D341Med (cell line): ENCODE data around the gene CDH11.
A peak's percentile ranks its signal among the peaks of the same experiment; 100 is the strongest.

Source experiments
- DNase-seq: peaks from one replicate; pipeline ENCODE4 v3.0.0; 2012; ENCODE audit warnings: low spot score

The CDH11 gene, protein sequence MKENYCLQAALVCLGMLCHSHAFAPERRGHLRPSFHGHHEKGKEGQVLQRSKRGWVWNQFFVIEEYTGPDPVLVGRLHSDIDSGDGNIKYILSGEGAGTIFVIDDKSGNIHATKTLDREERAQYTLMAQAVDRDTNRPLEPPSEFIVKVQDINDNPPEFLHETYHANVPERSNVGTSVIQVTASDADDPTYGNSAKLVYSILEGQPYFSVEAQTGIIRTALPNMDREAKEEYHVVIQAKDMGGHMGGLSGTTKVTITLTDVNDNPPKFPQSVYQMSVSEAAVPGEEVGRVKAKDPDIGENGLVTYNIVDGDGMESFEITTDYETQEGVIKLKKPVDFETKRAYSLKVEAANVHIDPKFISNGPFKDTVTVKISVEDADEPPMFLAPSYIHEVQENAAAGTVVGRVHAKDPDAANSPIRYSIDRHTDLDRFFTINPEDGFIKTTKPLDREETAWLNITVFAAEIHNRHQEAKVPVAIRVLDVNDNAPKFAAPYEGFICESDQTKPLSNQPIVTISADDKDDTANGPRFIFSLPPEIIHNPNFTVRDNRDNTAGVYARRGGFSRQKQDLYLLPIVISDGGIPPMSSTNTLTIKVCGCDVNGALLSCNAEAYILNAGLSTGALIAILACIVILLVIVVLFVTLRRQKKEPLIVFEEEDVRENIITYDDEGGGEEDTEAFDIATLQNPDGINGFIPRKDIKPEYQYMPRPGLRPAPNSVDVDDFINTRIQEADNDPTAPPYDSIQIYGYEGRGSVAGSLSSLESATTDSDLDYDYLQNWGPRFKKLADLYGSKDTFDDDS

DNA sequence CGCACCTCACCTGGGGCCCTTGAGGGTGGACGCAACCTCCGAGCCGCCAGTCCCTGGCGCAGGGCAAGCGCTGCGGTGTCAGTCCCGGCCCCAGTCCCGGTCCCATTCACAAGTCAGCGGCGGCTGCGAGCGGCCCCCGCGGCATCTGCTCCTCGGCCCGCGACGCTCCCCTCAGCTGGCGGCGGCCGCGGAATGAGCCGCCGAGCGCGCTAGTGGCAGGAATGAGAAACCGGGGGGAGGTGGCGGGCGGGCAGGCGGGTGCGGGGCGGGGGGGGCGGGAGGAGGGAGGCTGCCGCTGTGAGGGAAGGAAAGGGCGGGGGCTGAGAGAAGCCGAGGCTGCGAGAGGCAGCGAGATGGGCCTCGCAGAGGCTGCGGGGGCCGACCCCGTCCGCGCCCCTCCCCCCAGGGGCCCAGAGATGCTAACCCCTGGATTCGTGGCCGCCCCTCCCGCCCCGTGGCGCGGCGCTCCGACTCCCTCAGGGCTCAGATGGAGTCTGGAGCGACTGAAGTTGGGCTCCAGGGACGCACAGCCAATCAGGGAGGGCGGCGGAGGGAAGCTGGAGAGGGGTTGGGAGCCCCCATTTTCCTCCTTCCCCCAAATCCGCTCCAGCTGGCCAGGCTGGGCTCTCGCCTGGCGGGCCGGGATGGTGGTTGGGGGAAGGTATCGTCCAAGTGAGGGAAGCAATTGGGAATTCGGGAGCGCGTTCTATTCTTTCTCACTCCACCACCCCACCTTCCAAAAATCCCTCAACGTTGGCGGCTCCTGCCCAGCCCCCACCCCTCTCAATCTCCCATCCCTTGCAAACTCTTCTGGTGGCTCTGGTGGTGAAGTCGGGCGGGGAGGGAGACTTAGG lies at the start of gene CDH11:
CDH11 (minus strand) TSS at position 194 of the 854 bp plus-strand sequence. CDS start 117,194 bp downstream, outside the sequence.
- DNase-seq: peak; percentile 66

DNA sequence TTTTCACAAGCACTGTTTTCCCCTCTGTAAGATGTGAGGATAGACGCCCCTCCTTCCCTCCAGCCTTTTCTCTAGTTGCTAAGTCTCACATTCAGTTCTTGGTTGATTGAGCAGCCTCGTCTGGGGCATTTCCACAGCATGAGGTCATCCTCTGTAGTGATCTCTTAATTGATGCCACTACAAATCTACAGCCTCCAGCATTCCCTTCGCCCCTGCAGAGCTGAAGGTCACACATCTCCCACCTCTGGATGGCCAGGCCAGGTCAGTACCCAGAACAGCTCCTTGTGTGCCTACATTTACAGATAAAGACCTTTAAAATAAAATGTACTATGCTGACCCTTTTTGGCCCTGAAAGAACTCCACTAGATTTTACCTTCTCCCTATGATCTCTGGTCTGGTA lies 32.5 kb upstream of the CDH11 start:
- no peak for DNase-seq

DNA sequence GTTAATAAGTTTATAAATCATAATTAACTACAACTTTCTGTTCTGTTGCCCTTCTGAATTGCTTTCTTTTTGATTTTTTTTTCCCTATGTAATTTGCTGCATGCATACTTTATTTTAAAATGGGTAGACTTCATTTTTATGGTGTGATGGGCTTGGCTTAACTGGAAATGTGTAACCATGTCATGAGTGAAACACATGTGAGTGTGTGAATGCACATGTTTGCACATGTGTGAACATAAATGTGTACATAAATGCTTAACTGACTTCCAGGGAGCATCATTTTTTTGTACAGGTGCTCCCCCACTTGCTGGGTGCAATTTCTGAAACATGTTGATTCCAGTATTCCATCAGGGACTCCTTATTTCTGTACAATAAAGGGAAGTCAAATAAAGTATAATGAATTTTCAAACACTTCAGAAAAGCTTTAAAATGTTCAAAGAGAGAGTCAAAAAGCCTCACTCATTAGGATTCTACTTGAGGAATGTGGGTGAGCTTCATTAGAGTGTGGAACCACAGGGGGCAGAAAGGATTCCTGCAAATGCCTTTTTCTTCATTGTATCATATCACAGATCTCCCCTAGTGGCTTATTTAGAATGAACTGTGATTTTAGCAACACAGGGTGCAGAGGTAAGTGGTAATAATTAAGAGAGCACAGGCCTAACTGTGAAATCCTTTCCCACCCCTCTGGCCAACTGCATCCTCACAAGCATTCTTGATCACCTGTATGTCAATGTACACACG lies 31.7 kb upstream of the CDH11 start:
- no peak for DNase-seq

DNA sequence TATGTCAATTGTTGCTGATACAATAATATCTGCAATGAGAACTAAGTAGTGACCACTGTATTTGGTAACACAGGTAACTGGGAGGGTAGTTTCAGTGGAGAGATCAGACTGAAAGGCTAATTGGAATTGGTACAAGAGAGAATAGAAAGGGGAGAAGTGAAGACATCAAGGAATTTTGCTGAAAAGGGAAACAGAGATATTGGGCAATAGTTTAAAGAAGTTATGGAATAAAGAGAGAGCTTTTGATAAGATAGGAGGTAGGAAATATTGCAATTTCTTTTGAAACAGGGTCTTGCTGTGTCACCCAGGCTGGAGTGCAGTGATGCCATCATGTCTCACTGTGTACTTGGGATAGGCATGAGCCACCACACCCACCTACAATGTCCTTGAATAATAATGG lies 26.9 kb upstream of the CDH11 start:
- DNase-seq: no peak

DNA sequence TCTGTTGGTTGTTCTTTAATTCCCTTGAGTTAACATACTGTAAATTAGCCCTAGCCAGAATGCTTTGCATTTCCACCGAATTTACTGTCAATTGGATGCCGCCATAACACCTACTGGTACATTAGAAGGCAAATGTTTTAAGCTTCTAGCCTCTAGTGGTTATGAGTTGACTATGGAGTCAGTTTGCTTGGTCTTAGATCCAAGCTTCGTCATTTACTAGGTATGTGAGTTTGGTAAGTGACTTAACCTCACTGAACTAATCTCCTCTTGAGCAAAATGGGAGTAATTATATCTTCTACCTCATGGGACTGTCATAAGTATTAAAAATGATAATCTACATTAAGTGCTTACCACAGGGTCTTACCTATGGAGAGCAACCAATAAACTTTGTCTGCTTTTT lies 20.4 kb upstream of the CDH11 start:
- DNase-seq: no peak

DNA sequence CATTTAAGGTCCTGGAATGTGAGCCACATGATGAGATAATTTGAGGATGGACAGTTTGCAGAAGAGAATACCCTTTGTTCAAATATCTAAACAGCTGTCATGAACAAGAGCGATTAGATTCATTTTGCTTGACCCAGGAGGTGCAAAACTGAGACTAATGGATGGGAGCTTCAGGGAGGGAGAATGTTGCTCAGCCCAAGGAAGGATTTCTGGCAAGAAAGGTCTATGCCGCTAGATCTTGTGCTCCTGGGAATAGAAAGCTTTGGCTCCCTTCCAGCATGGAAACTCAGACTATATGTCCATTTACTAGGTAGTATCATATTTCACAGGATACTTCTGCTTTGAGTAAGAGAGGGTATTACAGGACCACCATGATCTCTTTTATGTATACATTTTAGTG lies 14.8 kb upstream of the CDH11 start:
- DNase-seq: no peak

DNA sequence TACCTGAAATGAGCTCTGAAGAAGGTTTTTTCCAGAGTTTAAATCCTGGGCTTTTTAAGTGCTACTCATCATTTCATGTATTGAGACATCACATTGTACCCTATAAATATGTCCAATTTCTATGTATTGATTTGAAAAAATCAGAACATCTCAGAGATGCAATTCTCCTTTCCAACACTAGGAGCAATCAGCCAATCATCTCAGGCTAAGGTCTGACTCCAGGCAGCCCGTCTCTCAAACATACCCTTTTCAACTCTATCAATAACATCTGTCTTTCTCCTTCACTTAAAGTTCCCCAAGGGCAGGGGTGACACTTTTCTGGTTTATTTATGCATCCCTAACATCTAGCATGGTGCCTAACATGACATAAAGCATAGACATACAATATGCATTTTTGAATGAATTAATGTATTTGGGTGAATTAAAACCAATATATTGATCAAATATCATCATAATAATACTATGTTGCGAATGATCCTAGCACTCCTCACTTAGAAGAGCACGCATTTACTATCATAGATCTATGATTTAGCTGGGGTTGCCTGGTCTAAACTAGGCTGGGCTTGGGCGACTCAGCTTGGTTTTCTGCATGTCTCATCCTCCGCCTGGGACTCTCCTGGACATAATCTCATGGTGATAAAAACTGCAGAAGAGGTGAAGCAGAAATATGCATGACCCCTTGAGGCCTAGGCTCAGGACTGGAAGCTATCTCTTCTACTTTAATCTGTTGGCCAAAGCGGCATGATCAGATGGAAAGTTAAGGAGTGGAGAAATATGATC lies 5.2 kb upstream of the CDH11 start:
- DNase-seq: no peak

DNA sequence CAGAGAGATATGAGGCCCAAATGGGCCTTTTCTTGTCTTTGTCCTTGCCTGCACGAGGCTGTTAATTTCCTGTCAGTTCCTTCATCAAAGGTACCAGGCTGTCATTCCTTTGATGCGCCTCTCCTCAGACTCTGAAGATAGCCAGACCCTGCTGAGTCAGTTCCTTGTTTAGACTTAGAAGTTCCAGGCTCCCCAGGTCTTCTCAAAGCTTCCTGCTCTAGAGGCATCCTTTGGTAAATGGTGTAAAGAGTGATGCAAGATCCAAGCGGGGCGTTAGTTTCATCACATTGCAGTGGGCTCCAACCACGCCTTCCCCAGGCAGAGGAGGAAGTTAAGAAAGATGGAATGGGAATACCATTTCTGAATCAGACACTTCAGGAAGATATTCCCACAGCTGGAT lies 4.0 kb upstream of the CDH11 start:
- no peak for DNase-seq

DNA sequence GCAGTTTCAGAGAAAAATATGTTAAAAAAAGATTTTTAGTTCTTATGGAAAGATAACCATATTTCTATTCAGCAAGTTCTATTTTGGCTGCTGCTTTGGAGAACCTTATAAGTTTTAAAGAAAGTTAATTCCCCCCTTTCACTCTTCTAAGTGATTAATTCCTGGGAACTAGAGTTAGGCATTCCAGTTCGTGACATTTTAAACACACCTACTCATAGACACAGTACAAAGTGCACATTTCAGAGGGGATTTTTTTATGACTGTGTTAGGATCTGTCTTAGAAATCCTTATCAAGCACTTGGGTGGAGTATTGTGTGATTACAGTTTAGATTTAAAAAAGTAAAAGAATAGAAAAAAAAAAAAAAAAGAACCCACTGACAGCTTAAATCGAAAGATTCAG lies 3.5 kb upstream of the CDH11 start:
- DNase-seq: no peak

DNA sequence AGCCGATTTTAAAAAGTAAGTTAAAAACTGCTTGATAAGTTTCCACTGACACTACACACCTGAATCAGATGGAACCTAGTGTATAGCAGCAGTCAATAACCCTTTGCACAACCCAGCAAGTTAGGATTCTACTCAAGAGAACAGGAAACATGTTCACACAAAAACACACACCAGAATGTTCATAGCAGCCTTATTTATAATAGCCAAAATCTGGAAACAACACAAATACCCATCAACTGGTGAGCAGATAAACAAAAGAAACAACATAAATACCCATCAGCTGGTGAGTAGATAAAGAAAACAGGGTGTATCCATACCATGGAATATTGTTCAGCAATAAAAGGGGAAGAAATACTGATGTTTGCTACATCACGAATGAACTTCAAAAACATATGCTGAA lies 2.7 kb upstream of the CDH11 start:
- DNase-seq: no peak

DNA sequence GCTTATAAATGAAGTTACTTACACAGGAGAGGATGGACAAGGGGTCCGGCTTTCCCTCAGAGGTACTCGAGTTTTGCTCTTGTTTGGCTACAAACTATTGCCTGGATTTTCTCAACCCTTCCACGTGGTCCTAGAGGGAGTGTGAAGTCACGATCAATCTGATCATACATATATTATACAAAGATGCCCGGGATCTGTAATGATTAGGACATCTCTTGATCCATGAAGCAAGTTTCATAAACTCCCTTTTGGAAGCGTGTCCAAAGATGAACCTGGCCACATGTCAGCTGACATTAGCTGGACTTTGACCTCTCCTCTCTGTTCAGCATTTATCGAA lies 2.3 kb upstream of the CDH11 start:
- no peak for DNase-seq

DNA sequence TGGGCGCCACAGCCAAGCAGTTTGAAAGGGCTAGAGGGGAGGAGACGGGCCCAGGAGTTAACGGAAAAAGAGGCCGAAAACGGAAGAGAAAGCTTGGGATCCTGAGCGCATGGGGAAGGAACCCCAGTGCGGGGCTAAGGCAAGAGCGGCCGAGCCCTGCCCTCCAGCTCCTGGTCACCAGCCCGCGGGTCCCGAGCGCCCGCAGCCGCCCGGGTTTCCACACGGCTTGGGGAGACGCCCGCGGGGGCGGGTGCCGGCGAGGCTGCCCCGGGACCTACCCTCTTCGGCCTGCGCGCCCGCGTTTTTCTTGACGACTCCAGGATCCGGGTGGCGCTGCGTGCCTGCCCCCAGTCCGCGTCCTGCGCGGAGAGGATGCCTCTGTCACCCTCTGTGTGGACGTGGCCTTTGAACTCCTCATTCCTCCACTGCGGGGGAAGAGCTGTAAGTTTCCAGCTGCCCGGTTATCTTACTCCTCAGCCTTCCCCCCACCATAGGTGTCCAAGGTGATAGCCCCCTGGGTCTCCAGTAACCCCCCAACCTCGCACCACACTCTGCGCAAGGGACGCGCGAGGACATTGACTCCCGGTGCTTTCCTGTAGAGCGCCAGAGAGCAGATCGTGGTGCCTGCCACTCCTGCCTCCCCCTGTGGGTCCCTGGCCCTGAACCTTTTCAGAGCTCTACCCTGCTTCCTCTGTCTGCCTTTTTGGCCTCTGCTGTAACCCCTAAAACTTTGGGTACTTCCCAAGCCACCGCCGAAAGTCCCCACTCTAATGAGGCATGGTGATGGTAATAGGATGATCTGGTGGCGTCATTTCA lies 1.7 kb upstream of the CDH11 start:
- DNase-seq: peak; percentile 21

DNA sequence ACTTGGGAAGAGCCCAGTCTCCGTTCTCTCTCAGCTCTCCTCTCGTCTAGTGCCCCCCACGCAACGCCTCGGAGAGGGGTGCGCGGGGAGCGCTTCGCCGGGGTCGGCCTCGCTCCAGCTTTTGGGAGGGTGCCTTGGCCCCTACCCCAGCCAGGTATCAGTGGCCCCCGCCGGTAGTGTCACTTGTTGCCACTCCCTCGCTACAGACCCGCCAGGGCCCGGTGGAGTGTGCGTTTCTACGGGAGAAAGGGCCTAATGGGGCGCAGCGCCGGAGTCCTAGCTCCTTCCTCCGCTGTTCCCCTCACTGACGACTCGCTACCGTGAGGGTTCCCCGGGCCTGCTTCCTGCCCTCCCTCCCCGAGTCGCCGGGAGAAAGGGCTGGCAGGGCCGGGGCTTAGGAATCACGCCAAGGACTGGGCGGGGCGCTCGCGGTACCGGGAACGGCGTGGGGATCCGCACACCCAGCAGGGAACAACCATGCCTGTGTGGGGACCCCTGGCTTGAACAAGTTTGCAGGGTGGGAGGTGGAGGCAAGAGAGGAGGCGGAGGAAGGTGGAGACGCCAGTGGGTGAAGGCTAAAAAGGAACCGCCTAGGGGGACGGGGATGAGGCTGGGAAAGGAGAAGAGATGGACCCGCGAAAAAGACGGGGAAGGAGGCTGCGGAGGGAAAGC lies 997 bp upstream of the CDH11 start:
- peak; percentile 41 for DNase-seq

DNA sequence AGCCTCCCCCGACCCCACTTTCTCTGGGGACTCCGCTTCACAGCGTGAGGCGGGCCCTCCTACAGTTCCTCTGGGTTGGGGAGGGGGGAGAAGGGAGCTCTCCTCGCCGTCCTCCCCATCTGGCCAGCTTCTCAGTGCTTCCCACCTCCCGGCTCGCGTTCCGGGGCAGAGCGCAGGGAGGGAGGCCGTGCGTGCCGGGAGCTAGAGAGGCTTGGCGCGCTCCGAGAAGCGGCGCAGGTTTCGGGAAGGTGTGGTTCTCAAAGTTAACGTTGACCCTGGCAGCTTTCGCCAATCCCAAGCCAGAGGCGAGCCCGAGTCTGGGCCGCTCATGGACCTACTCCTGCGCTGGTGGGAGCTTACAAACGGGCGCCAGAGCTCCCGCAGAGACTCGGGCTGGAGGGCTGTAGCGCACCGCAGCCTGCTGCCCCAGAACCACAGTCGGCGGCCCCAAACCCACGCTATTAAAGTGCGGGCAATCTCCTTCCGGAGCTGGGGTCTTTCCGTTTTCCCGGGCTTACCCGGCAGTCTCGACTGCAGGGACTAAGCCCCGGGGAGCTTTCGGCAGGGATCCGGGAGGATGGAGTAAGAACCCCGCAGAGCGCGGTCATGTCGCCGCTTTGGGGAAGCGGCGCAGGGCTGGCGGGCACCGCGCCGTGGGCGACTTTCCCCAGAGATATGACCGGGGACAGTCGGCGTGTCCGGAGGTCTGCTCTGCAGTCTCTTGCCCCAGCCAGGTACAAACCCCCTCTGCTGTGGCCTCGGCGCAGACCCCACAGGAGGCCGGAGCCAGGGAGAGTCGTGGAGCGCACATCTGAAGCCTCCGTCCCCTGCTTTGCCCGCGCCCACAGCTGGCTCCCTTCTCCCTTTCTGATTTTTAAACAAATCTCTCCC lies 787 bp downstream of the CDH11 start:
- peak; percentile 37 for DNase-seq

DNA sequence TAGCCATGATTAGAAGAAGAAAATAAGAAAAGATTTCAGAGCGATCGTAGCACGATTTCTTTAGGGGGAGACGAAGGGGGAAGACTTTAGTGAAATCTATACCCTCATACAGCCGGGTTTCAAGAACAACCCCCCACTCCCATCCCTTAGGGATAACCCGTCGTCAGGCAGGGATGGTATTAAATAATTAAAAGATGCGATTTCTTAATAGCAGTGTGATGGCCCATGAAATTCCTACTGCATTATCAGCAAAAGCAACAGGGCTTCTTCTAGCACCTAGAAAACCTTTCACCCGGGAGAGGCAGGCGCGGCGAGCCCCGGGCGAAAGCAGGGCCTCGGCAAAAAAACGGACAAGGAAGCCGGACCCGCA lies 1.4 kb downstream of the CDH11 start:
- no peak for DNase-seq

DNA sequence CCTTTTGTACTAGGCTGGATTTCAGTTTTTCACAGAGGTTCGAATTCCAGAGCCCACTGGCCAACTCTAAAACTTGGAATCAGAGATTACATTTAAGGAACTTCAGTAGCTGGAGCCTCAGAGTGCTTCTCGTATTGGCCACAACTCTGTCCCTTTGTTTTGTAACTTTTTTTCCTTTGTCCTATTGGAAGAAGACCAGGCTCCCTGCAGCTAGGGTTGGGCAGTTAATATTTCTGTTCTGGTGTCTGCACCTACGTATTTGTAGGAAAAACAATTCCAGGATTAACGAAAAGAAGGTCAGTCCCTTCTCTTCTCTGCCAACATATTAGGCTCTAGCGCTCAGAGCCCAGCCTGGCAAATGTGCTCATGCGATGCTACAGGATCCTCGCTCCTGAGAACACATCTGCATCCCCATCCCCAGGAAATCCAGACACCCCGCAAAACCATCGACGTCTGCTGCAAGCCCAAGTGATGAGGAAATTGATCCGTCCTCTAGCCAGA lies 1.9 kb downstream of the CDH11 start:
- no peak for DNase-seq

DNA sequence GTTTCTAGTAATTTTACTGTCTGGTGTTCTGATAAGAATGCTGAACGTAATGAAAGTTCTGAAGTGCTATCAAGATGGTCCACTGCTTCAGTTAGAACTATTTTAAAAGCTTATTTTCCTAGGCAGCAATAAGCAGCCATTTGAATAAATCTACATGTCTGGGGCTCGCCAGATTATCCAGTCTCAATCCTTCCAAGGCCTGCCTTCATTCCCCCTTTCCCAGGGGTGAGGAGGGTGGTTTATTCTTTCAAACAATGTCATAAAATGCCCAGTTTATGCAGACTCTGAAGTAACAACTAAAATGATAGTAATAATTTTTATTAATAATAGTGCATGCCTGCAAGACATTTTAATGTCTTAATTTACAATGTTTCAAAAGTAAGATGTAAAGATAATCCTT lies 2.4 kb downstream of the CDH11 start:
- DNase-seq: no peak

DNA sequence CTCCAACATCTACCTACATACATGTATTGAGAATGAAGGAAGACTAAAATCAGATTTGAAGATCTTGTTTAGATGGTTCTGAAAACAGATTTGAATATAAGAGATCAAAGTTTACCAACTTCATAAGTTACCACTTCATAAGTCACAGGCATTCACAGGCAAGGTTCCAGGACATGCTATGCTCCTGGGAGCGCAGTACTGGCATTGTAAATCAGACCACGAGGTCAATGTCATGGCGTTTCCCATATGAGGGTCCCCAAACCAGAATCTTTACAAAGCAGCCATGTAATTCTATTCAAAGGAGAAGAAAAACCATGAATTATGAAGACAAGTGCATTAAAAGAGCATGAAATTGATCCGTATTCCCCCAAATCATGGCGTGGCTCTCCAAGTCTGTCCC lies 3.0 kb downstream of the CDH11 start:
- DNase-seq: no peak
